ENCODE data around the gene RNU6-9.

DNA sequence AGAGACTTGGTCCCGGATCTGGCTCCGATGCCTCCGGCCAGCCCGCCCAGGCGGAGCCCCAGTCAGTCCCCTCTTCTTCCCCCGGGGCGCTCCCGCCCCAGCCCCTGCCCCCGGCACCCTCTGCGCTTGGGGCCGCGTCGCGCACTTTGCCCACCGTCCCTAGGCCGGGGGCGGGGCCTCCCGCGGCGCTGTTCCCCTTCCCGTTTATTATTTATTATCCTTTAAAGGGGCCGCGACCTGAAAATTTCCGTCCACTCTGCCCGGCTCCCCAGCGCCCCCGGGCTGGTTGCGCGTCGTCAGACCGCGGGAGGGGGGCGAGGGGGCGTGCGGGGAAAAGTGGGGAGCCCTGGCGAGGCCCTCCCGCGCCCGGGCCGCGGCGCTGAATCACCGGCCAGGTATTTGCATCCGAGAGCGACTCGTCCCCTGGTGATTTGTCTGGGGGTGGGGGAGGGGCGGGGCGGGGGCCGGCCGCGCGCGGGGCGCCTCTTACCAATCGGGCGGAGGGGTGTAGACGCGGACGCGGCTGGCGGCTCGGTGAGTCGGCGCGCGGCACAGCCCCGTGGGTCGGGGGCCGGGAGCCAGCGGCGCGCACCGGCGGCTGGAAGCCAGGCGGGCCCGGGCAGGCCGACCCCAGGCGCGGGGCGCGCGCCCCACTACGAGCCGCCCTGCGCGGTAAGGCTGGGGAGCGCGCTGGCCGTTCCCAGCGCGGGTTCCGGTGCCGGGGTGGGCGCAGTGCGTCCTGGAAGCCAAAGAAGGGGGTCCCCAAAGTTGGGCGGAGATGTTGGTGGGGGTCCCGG, 32.4 kb downstream of the RNU6-9 start, which contains the start of gene ARID3A:
- TF ChIP-seq, protein P1, sequence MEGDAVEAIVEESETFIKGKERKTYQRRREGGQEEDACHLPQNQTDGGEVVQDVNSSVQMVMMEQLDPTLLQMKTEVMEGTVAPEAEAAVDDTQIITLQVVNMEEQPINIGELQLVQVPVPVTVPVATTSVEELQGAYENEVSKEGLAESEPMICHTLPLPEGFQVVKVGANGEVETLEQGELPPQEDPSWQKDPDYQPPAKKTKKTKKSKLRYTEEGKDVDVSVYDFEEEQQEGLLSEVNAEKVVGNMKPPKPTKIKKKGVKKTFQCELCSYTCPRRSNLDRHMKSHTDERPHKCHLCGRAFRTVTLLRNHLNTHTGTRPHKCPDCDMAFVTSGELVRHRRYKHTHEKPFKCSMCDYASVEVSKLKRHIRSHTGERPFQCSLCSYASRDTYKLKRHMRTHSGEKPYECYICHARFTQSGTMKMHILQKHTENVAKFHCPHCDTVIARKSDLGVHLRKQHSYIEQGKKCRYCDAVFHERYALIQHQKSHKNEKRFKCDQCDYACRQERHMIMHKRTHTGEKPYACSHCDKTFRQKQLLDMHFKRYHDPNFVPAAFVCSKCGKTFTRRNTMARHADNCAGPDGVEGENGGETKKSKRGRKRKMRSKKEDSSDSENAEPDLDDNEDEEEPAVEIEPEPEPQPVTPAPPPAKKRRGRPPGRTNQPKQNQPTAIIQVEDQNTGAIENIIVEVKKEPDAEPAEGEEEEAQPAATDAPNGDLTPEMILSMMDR (IDR thresholded peaks at IDR 0.05; ENCODE audit: insufficient read depth, low read depth, low read length) = no peak
- TF ChIP-seq EZH2 (IDR thresholded peaks at IDR 0.05; ENCODE audit: insufficient read depth, low read length) = no peak
